ENCODE results near the gene ABLIM3. TPM values are rescaled to one million over a fixed set of nuclear protein-coding genes. Genes with fewer than 3 reads are reported as not detected.

ABLIM3 gene
- total and polyA plus RNA-seq, 10 of the 15 experiments (the other 5 are each of a cell fraction or from before 2014, with no cell fraction given): 0.03 TPM; not detected in 9

GRCh38 chr5:149153193-149153750 lies 12.0 kb downstream of the ABLIM3 start:
- FAIRE-seq: no peak
- intact Hi-C loops (cut with micrococcal nuclease; ENCODE audit: unreplicated experiment): no loop called here

More at GRCh38 chr5:149153193-149153750, 12.0 kb downstream of the ABLIM3 start:
- POLR2A ChIA-PET: no interaction called here
- TF ChIP-seq ZNF24 (IDR thresholded peaks at IDR 0.05) (no peak), ZNF384 (IDR thresholded peaks at IDR 0.05; ENCODE audit: borderline replicate concordance, low read depth, low read length) (no peak), JUNB (IDR thresholded peaks at IDR 0.05) (no peak), MEF2B (IDR thresholded peaks at IDR 0.05; ENCODE audit: partially characterized antibody, poor library complexity, severe bottlenecking) (no peak), HCFC1 (IDR thresholded peaks at IDR 0.05; ENCODE audit: low read length) (no peak), SP1 (IDR thresholded peaks at IDR 0.05; ENCODE audit: low read depth, low read length) (no peak), HDGF (IDR thresholded peaks at IDR 0.05) (no peak), SMARCA5 (IDR thresholded peaks at IDR 0.05) (no peak), BRCA1 (IDR thresholded peaks at IDR 0.05; ENCODE audit: low read depth, low read length) (no peak), KDM1A (IDR thresholded peaks at IDR 0.05; ENCODE audit: borderline replicate concordance) (no peak), RFX5 (IDR thresholded peaks at IDR 0.05; ENCODE audit: low read depth, low read length) (no peak), CREB1 (IDR thresholded peaks at IDR 0.05; ENCODE audit: low read depth) (no peak), RAD51 (IDR thresholded peaks at IDR 0.05) (no peak), USF2 (IDR thresholded peaks at IDR 0.05; ENCODE audit: borderline replicate concordance, low read depth, low read length) (no peak), SKIL (IDR thresholded peaks at IDR 0.05; ENCODE audit: low read depth, poor library complexity, severe bottlenecking) (no peak)
- TF ChIP-seq, protein P1, sequence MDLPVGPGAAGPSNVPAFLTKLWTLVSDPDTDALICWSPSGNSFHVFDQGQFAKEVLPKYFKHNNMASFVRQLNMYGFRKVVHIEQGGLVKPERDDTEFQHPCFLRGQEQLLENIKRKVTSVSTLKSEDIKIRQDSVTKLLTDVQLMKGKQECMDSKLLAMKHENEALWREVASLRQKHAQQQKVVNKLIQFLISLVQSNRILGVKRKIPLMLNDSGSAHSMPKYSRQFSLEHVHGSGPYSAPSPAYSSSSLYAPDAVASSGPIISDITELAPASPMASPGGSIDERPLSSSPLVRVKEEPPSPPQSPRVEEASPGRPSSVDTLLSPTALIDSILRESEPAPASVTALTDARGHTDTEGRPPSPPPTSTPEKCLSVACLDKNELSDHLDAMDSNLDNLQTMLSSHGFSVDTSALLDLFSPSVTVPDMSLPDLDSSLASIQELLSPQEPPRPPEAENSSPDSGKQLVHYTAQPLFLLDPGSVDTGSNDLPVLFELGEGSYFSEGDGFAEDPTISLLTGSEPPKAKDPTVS (IDR thresholded peaks at IDR 0.05; ENCODE audit: low read depth, low read length): no peak
- TF ChIP-seq, protein P2, sequence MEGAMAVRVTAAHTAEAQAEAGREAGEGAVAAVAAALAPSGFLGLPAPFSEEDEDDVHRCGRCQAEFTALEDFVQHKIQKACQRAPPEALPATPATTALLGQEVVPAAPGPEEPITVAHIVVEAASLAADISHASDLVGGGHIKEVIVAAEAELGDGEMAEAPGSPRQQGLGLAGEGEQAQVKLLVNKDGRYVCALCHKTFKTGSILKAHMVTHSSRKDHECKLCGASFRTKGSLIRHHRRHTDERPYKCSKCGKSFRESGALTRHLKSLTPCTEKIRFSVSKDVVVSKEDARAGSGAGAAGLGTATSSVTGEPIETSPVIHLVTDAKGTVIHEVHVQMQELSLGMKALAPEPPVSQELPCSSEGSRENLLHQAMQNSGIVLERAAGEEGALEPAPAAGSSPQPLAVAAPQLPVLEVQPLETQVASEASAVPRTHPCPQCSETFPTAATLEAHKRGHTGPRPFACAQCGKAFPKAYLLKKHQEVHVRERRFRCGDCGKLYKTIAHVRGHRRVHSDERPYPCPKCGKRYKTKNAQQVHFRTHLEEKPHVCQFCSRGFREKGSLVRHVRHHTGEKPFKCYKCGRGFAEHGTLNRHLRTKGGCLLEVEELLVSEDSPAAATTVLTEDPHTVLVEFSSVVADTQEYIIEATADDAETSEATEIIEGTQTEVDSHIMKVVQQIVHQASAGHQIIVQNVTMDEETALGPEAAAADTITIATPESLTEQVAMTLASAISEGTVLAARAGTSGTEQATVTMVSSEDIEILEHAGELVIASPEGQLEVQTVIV (IDR thresholded peaks at IDR 0.05; ENCODE audit: borderline replicate concordance, partially characterized antibody): no peak
- ATAC-seq (no peak), DNase-seq (ENCODE audit: low read depth, low spot score) (no peak)
- Histone ChIP-seq H4K20me1 (ENCODE audit: control insufficient read depth, insufficient read depth) (no peaks in the 10 kb centered on the region), H3K36me3 (ENCODE audit: control insufficient read depth in 2 of 2, insufficient read depth in 2 of 2, low read length in 1 of 2) (no peaks in the 10 kb centered on the region), H3K4me1 (ENCODE audit: control insufficient read depth, insufficient read depth, low read length) (no peaks in the 10 kb centered on the region), H3K27ac (ENCODE audit: control insufficient read depth, insufficient read depth) (no peak overlapping the region), H3K9ac (ENCODE audit: control insufficient read depth, insufficient read depth, low read length) (no peak overlapping the region), H2AFZ (ENCODE audit: control insufficient read depth, low read depth, low read length) (no peak overlapping the region), H3K4me3 (no peak overlapping the region), H3K4me2 (ENCODE audit: control insufficient read depth, insufficient read depth) (no peak overlapping the region), H3K79me2 (ENCODE audit: control insufficient read depth, insufficient read depth, low read length) (no peaks in the 10 kb centered on the region), H3K27me3 (replicated peaks in 1 of 2; ENCODE audit: control insufficient read depth in 2 of 2, insufficient read depth in 2 of 2, low read length in 1 of 2) (peaks cover 0 to 3% of the 10 kb centered on the region in 2 experiments; a peak in 2 of 4 replicates), H3K9me3 (replicated peaks; ENCODE audit: control insufficient read depth, insufficient read depth, low read length) (no peaks in the 10 kb centered on the region)
- RAD21 ChIA-PET (ENCODE audit: unreplicated experiment): no interaction called here
- in situ Hi-C loops (cut with MboI): no loop called here
- BruUV-seq (replicated peaks): no TSS peak
- SMC1A ChIA-PET (ENCODE audit: uncharacterized antibody, unreplicated experiment): no interaction called here
- CTCF ChIA-PET: no interaction called here
- 62% methylated on average over 4 of the region's 4 CpGs for WGBS (ENCODE audit: insufficient coverage, insufficient replicate concordance, low lambda C conversion rate, missing lambda C conversion rate)
